ENCODE results near the gene TGIF1.

- no peak for TF ChIP-seq POLR2A (IDR thresholded peaks at IDR 0.05)
- TF ChIP-seq, protein P1, sequence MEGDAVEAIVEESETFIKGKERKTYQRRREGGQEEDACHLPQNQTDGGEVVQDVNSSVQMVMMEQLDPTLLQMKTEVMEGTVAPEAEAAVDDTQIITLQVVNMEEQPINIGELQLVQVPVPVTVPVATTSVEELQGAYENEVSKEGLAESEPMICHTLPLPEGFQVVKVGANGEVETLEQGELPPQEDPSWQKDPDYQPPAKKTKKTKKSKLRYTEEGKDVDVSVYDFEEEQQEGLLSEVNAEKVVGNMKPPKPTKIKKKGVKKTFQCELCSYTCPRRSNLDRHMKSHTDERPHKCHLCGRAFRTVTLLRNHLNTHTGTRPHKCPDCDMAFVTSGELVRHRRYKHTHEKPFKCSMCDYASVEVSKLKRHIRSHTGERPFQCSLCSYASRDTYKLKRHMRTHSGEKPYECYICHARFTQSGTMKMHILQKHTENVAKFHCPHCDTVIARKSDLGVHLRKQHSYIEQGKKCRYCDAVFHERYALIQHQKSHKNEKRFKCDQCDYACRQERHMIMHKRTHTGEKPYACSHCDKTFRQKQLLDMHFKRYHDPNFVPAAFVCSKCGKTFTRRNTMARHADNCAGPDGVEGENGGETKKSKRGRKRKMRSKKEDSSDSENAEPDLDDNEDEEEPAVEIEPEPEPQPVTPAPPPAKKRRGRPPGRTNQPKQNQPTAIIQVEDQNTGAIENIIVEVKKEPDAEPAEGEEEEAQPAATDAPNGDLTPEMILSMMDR (IDR thresholded peaks at IDR 0.05) = no peak
Observed at GRCh38 chr18:3478262-3478978, 28.4 kb downstream of the TGIF1 start.

Measured in lower leg skin (tissue), 3 donors.